ENCODE data around the gene INSR.
"Not testable (repeated sequence)": the region's sequence is repeated elsewhere in the genome, so short reads cannot be mapped to it uniquely, and the experiment has no call there.

Gene INSR

GRCh38 chr19:7069042-7069903, 224.9 kb downstream of the INSR start, which contains the start of gene ZNF557:
Gene ZNF557 (plus strand): TSS chr19:7069703. CDS start chr19:7075075, 5,372 bp downstream.
- no peaks in the 10 kb centered on the region for H3K4me1 ChIP-seq
- peak within 1 kb of the TSS; percentile 73 for H3K9ac ChIP-seq
- peak within 1 kb of the TSS; percentile 91 for H3K27ac ChIP-seq

GRCh38 chr19:7068599-7068998, 225.6 kb downstream of the INSR start:
- peaks cover 3% of the 10 kb centered on the region for H3K79me2 ChIP-seq

More at GRCh38 chr19:7069042-7069903, 224.9 kb downstream of the INSR start, which contains the start of gene ZNF557:
- TF ChIP-seq CTCF (IDR thresholded peaks at IDR 0.05) = no peak
- Histone ChIP-seq H3K4me3 (ENCODE audit: low read depth, low read length) (peak within 1 kb of the TSS; percentile 96), H3K79me2 (peaks cover 3% of the 10 kb centered on the region), H2AFZ (peak within 1 kb of the TSS; percentile 94), H3K9me3 (ENCODE audit: control insufficient read depth, low read length) (no peaks in the 10 kb centered on the region), H3K4me2 (ENCODE audit: low read length) (peak within 1 kb of the TSS; percentile 93), H3K36me3 (ENCODE audit: control insufficient read depth, insufficient read depth, low read length) (no peaks in the 10 kb centered on the region), H3K27me3 (ENCODE audit: control insufficient read depth, insufficient read depth, low read length) (no peaks in the 10 kb centered on the region)

GRCh38 chr19:7067716-7068115, 226.5 kb downstream of the INSR start:
- H2AFZ ChIP-seq = no peak overlapping the region
- H3K27ac ChIP-seq = no peak overlapping the region
- H3K36me3 ChIP-seq (ENCODE audit: control insufficient read depth, insufficient read depth, low read length) = no peaks in the 10 kb centered on the region
- no peak overlapping the region for H3K4me3 ChIP-seq (ENCODE audit: low read depth, low read length)
- no peaks in the 10 kb centered on the region for H3K4me1 ChIP-seq
- H3K9me3 ChIP-seq (ENCODE audit: control insufficient read depth, low read length) = no peaks in the 10 kb centered on the region
- H3K4me2 ChIP-seq (ENCODE audit: low read length) = no peak overlapping the region
- H3K79me2 ChIP-seq = peaks cover 3% of the 10 kb centered on the region
- no peak for TF ChIP-seq CTCF (IDR thresholded peaks at IDR 0.05)
- no peak overlapping the region for H3K9ac ChIP-seq
- H3K27me3 ChIP-seq (ENCODE audit: control insufficient read depth, insufficient read depth, low read length) = no peaks in the 10 kb centered on the region

More at GRCh38 chr19:7068599-7068998, 225.6 kb downstream of the INSR start:
- no peaks in the 10 kb centered on the region for H3K36me3 ChIP-seq (ENCODE audit: control insufficient read depth, insufficient read depth, low read length)
- no peaks in the 10 kb centered on the region for H3K9me3 ChIP-seq (ENCODE audit: control insufficient read depth, low read length)
- peak overlapping the region; percentile 50 for H3K4me2 ChIP-seq (ENCODE audit: low read length)
- TF ChIP-seq CTCF (IDR thresholded peaks at IDR 0.05) = no peak
- H3K27me3 ChIP-seq (ENCODE audit: control insufficient read depth, insufficient read depth, low read length) = no peaks in the 10 kb centered on the region
- H3K9ac ChIP-seq = no peak overlapping the region
- H2AFZ ChIP-seq = peak overlapping the region; percentile 94
- no peaks in the 10 kb centered on the region for H3K4me1 ChIP-seq
- H3K27ac ChIP-seq = peak overlapping the region; percentile 91
- H3K4me3 ChIP-seq (ENCODE audit: low read depth, low read length) = peak overlapping the region; percentile 96

- H3K36me3 ChIP-seq (ENCODE audit: control insufficient read depth, insufficient read depth, low read length) = not testable (repeated sequence)
Measured at GRCh38 chr19:7067122-7067521, 227.1 kb downstream of the INSR start.

GRCh38 chr19:7063764-7064418, 230.3 kb downstream of the INSR start:
- Histone ChIP-seq H3K4me1 (no peaks in the 10 kb centered on the region), H3K36me3 (ENCODE audit: control insufficient read depth, insufficient read depth, low read length) (no peaks in the 10 kb centered on the region), H3K27me3 (ENCODE audit: control insufficient read depth, insufficient read depth, low read length) (no peaks in the 10 kb centered on the region), H3K4me2 (ENCODE audit: low read length) (no peak overlapping the region), H3K9me3 (ENCODE audit: control insufficient read depth, low read length) (no peaks in the 10 kb centered on the region), H3K9ac (no peak overlapping the region), H3K4me3 (ENCODE audit: low read depth, low read length) (no peak overlapping the region), H3K79me2 (no peaks in the 10 kb centered on the region), H2AFZ (no peak overlapping the region), H3K27ac (no peak overlapping the region)
- TF ChIP-seq CTCF (IDR thresholded peaks at IDR 0.05) = no peak

More at GRCh38 chr19:7067122-7067521, 227.1 kb downstream of the INSR start:
- not testable (repeated sequence) for H3K4me3 ChIP-seq (ENCODE audit: low read depth, low read length); H2AFZ ChIP-seq; H3K9me3 ChIP-seq (ENCODE audit: control insufficient read depth, low read length); H3K27me3 ChIP-seq (ENCODE audit: control insufficient read depth, insufficient read depth, low read length); H3K27ac ChIP-seq; H3K79me2 ChIP-seq; H3K4me2 ChIP-seq (ENCODE audit: low read length); H3K4me1 ChIP-seq; H3K9ac ChIP-seq

Measured in parathyroid adenoma (tissue), 2 donors.